ENCODE results near the gene OGN.

DNA sequence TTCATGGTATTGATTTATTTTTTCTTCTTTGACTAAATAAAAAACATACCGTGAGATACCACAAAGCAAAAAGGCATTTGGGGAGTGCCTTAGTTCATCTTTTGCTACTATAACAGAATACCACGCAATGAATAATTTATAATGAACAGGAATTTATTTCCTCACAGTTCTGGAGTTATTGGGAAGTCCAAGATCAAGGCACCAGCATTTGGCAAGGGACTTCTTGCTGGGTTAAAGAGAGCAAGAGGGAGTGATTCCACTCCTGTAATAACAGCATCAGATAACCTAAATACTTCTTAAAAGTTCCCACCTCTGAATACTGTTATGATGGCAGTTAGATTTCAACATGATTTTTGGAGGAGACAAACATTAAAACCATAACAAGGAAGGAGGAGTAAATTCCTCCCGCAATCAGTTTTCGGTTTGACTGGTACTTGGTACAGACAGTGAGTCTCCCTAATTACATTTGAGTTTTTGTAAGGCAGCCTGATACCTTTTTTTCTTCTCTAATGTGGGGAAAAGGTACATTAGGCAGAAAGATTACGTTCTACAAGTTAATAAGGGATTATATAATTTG, 28.7 kb upstream of the OGN start:
- TF ChIP-seq EZH2 (IDR thresholded peaks at IDR 0.05), result no peak
- no peak for TF ChIP-seq POLR2AphosphoS5 (IDR thresholded peaks at IDR 0.05; ENCODE audit: borderline replicate concordance, low read depth, low read length)
